SH-SY5Y (cell line): ENCODE results near the gene ANTKMT.

Experiments
- GATA2 ChIP-seq: IDR thresholded peaks from 2 replicates; pipeline ENCODE4 v1.6.1; 2011; ENCODE audit warnings: mild to moderate bottlenecking, low read depth, low read length
- GATA3 ChIP-seq: IDR thresholded peaks from 2 replicates; pipeline ENCODE4 v1.6.1; 2011; ENCODE audit warnings: low read depth, mild to moderate bottlenecking, low read length, moderate library complexity

ANTKMT gene

GRCh38 chr16:678209-678857 is 42.6 kb upstream of the ANTKMT start:
- TF ChIP-seq GATA2 = no peak
- no peak for TF ChIP-seq GATA3

- TF ChIP-seq GATA2 (no peak), GATA3 (no peak)
These were observed 41.8 kb upstream of the ANTKMT start for GRCh38 chr16:678858-679813.

GRCh38 chr16:679814-680624 is 40.9 kb upstream of the ANTKMT start, which contains the start of gene STUB1:
Gene STUB1, plus strand, starts transcription at chr16:680410. Its CDS starts 116 bp downstream, at chr16:680526.
- TF ChIP-seq GATA3 = no peak

GRCh38 chr16:680625-680945 is 40.4 kb upstream of the ANTKMT start:
- TF ChIP-seq GATA3 (no peak), GATA2 (no peak)

GRCh38 chr16:680967-681745 is 39.8 kb upstream of the ANTKMT start:
- TF ChIP-seq GATA2 (no peak), GATA3 (no peak)

GRCh38 chr16:681746-682427 is 39.1 kb upstream of the ANTKMT start:
- TF ChIP-seq GATA3 = no peak
- TF ChIP-seq GATA2 = no peak

- TF ChIP-seq GATA2 (no peak), GATA3 (no peak)
These were observed 38.2 kb upstream of the ANTKMT start for GRCh38 chr16:682493-683395.

- TF ChIP-seq GATA3 (no peak), GATA2 (no peak)
These were observed 37.4 kb upstream of the ANTKMT start for GRCh38 chr16:683396-684070.

GRCh38 chr16:684071-684794 is 36.7 kb upstream of the ANTKMT start, which contains the start of gene JMJD8:
Gene JMJD8, minus strand, starts transcription at chr16:684334. Its CDS starts 15 bp downstream, at chr16:684319.
- TF ChIP-seq GATA3 (no peak), GATA2 (no peak)

- TF ChIP-seq GATA2 (no peak), GATA3 (no peak)
These were observed 35.8 kb upstream of the ANTKMT start for GRCh38 chr16:684961-685696.
